HEK293 (cell line): Measurements from ENCODE around the gene TSKU.

Experiments
- ATF2 ChIP-seq: fragments of 450-650 bp; formaldehyde crosslinking; IDR thresholded peaks from 2 replicates; pipeline ENCODE4 v1.5.1; 2016; ENCODE audit warnings: missing biosample characterization, missing genetic modification characterization, low read depth
- CTCF ChIP-seq: fragments of 450-650 bp; formaldehyde crosslinking; IDR thresholded peaks from 2 replicates; pipeline ENCODE4 v1.5.1; 2016; ENCODE audit warnings: missing biosample characterization, missing genetic modification characterization
- KLF1 ChIP-seq: fragments of 450-650 bp; formaldehyde crosslinking; IDR thresholded peaks from 2 replicates; pipeline ENCODE4 v1.5.1; 2016; ENCODE audit warnings: missing biosample characterization, missing genetic modification characterization
- PATZ1 ChIP-seq: fragments of 450-650 bp; formaldehyde crosslinking; IDR thresholded peaks from 2 replicates; pipeline ENCODE4 v1.5.1; 2016; ENCODE audit warnings: missing biosample characterization, missing genetic modification characterization
- PBX3 ChIP-seq: sonication (generic); formaldehyde crosslinking; IDR thresholded peaks from 2 replicates; pipeline ENCODE4 v1.8.1; 2022; ENCODE audit warnings: mild to moderate bottlenecking, moderate library complexity, missing genetic modification reagents
- ZBTB10 ChIP-seq: fragments of 450-650 bp; formaldehyde crosslinking; IDR thresholded peaks from 2 replicates; pipeline ENCODE4 v1.5.1; 2016; ENCODE audit warnings: missing biosample characterization, missing genetic modification characterization
- ZBTB21 ChIP-seq: fragments of 450-650 bp; formaldehyde crosslinking; IDR thresholded peaks from 2 replicates; pipeline ENCODE4 v1.5.1; 2017; ENCODE audit warnings: missing biosample characterization, missing genetic modification characterization
- ZNF112 ChIP-seq: fragments of 450-650 bp; formaldehyde crosslinking; IDR thresholded peaks from 2 replicates; pipeline ENCODE4 v1.5.0; 2017; ENCODE audit warnings: missing biosample characterization, missing genetic modification characterization
- ZNF274 ChIP-seq, 2 experiments: fragments of 200-500 bp in 1 of 2; fragments of 450-650 bp in 1 of 2; sonication (Bioruptor generic) in 1 of 2; formaldehyde crosslinking in 1 of 2; IDR thresholded peaks; 2 replicates each; pipeline versions ENCODE4 v1.5.1 to v1.6.1; 2014 to 2016; ENCODE audit warnings: borderline replicate concordance in 1 of 2, inconsistent platforms in 1 of 2, low read length in 1 of 2, missing biosample characterization in 1 of 2, missing genetic modification characterization in 1 of 2
- ZXDB ChIP-seq: fragments of 450-650 bp; formaldehyde crosslinking; IDR thresholded peaks from 2 replicates; pipeline ENCODE4 v1.5.1; 2016; ENCODE audit warnings: missing biosample characterization, missing genetic modification characterization

- no peak for TF ChIP-seq ZBTB10 (tag by site-specific recombination)
- TF ChIP-seq ZXDB = no peak
- TF ChIP-seq CTCF = no peak
- no peak for TF ChIP-seq ATF2
- TF ChIP-seq ZNF112 = no peak
- no peak for TF ChIP-seq PBX3 (CRISPR knock-in tag)
- TF ChIP-seq PATZ1 (tag by site-specific recombination) = no peak
- no peak for TF ChIP-seq ZNF274 (IDR thresholded peaks at IDR 0.05; ENCODE audit: low read length)
- TF ChIP-seq ZNF274 (tag by site-specific recombination; IDR thresholded peaks at IDR 0.05; ENCODE audit: borderline replicate concordance) = no peak
- no peak for TF ChIP-seq KLF1 (tag by site-specific recombination)
- no peak for TF ChIP-seq ZBTB21
Observed at GRCh38 chr11:76765863-76766350, 17.2 kb upstream of the TSKU start.
